SK-N-SH (cell line): ENCODE data around the gene D2HGDH. TPM values are rescaled to one million over a fixed set of nuclear protein-coding genes. Genes with fewer than 3 reads are reported as not detected.

ENCODE experiments used
- polyA plus RNA-seq, 3 experiments: library from polyadenylated mRNA; depleted of rRNA; stranded (reverse); fragments of >200 nt; gene quantifications; 2 replicates each; pipeline ENCODE4 v1.2.3, GENCODE V29; 2012

Gene D2HGDH
- polyA plus RNA-seq, 1 of the 3 experiments (the other 2 are of a cell fraction): 36.3 TPM

Other genes with a start within 250 kb of the D2HGDH start
- 236 and 268 TPM in 2 replicates for gene STK25, start 226.0 kb upstream of the D2HGDH start, polyA plus RNA-seq (2012; rRNA removed)
- gene BOK, start 175.9 kb upstream of the D2HGDH start, polyA plus RNA-seq (2012; rRNA removed): 1.7 and 1.9 TPM in 2 replicates
- 46.0 and 64.7 TPM in 2 replicates for gene THAP4, start 97.5 kb upstream of the D2HGDH start, polyA plus RNA-seq (2012; rRNA removed)
- 105 and 107 TPM in 2 replicates for gene ATG4B, start 96.9 kb upstream of the D2HGDH start, polyA plus RNA-seq (2012; rRNA removed)
- gene DTYMK, start 47.8 kb upstream of the D2HGDH start, polyA plus RNA-seq (2012; rRNA removed): 36.3 and 51.1 TPM in 2 replicates
- 56.3 and 62.9 TPM in 2 replicates for gene ING5, start 32.6 kb upstream of the D2HGDH start, polyA plus RNA-seq (2012; rRNA removed)
- 0.10 and 0.15 TPM in 2 replicates for gene GAL3ST2, start 42.2 kb downstream of the D2HGDH start, polyA plus RNA-seq (2012; rRNA removed)
- gene NEU4, start 74.6 kb downstream of the D2HGDH start, polyA plus RNA-seq (2012; rRNA removed): 0.05 TPM in 1 of 2 replicates, not detected in the other
- gene PDCD1, start 124.3 kb downstream of the D2HGDH start, polyA plus RNA-seq (2012; rRNA removed): not detected in 2 replicates
- not detected in 2 replicates for gene RTP5, start 135.1 kb downstream of the D2HGDH start, polyA plus RNA-seq (2012; rRNA removed)